ENCODE results near the gene MRPS12. TPM values are rescaled to one million over a fixed set of nuclear protein-coding genes. Genes with fewer than 3 reads are reported as not detected.
"Not testable (repeated sequence)": the region's sequence is repeated elsewhere in the genome, so short reads cannot be mapped to it uniquely, and the experiment has no call there.

The MRPS12 gene
- 60.1 and 66.6 TPM in 2 replicates for total RNA-seq (2012; rRNA removed)

- H3K4me1 ChIP-seq (ENCODE audit: control insufficient read depth, insufficient read depth, low read length): peaks cover 13% of the 10 kb centered on the region
Measured at GRCh38 chr19:38930776-38931520, at the start of gene MRPS12. Gene MRPS12 (plus strand): TSS chr19:38930944. CDS start chr19:38931295, 351 bp downstream.

GRCh38 chr19:38883286-38883685 is 47.5 kb upstream of the MRPS12 start:
- no peak overlapping the region for H3K9ac ChIP-seq (ENCODE audit: low read depth, low read length)
- no peaks in the 10 kb centered on the region for H3K4me1 ChIP-seq (ENCODE audit: control insufficient read depth, insufficient read depth, low read length)
- H3K27me3 ChIP-seq (ENCODE audit: control insufficient read depth, insufficient read depth, low read length): no peaks in the 10 kb centered on the region
- H3K4me3 ChIP-seq (ENCODE audit: low read length): no peak overlapping the region
- no peaks in the 10 kb centered on the region for H3K9me3 ChIP-seq (replicated peaks; ENCODE audit: low read length)
- peaks cover 6% of the 10 kb centered on the region for H3K36me3 ChIP-seq (ENCODE audit: insufficient read depth, low read length)
- no peak overlapping the region for H3K4me2 ChIP-seq (ENCODE audit: low read length)

More at GRCh38 chr19:38930776-38931520, at the start of gene MRPS12:
- no peaks in the 10 kb centered on the region for H3K27me3 ChIP-seq (ENCODE audit: control insufficient read depth, insufficient read depth, low read length)
- H3K9ac ChIP-seq (ENCODE audit: low read depth, low read length): peak within 1 kb of the TSS; percentile 89
- H3K9me3 ChIP-seq (replicated peaks; ENCODE audit: low read length): no peaks in the 10 kb centered on the region
- H3K36me3 ChIP-seq (ENCODE audit: insufficient read depth, low read length): peaks cover 20% of the 10 kb centered on the region
- H3K4me3 ChIP-seq (ENCODE audit: low read length): peak within 1 kb of the TSS; percentile 87
- H3K4me2 ChIP-seq (ENCODE audit: low read length): peak within 1 kb of the TSS; percentile 88

GRCh38 chr19:38884691-38885090 is 46.1 kb upstream of the MRPS12 start:
- not testable (repeated sequence) for H3K9ac ChIP-seq (ENCODE audit: low read depth, low read length); H3K4me1 ChIP-seq (ENCODE audit: control insufficient read depth, insufficient read depth, low read length); H3K4me3 ChIP-seq (ENCODE audit: low read length); H3K27me3 ChIP-seq (ENCODE audit: control insufficient read depth, insufficient read depth, low read length); H3K4me2 ChIP-seq (ENCODE audit: low read length); H3K9me3 ChIP-seq (replicated peaks; ENCODE audit: low read length)
- peaks cover 19% of the 10 kb centered on the region for H3K36me3 ChIP-seq (ENCODE audit: insufficient read depth, low read length)

DNA sequence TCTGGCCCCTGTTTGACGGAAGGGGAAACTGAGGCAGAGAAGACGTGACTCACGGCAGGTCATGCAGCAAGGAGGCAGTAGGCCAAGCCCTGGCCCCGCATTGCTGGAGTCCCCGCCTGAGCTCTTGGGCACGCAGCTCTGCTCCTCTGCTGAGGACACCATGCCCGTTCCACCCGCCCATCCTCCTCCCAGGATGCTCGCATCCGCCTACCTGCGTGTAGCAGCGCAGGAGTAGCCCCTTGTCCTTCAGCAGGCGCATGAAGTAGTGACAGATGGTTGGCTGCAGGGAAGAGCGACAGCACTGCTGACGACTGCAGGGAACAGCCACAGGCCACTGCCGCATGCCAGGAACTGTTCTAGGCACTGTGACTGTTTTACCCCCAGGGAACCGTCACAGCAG is 41.9 kb upstream of the MRPS12 start:
- H3K4me1 ChIP-seq (ENCODE audit: control insufficient read depth, insufficient read depth, low read length): peaks cover 9% of the 10 kb centered on the region
- no peak overlapping the region for H3K4me3 ChIP-seq (ENCODE audit: low read length)
- no peak overlapping the region for H3K9ac ChIP-seq (ENCODE audit: low read depth, low read length)
- H3K9me3 ChIP-seq (replicated peaks; ENCODE audit: low read length): no peaks in the 10 kb centered on the region
- no peaks in the 10 kb centered on the region for H3K27me3 ChIP-seq (ENCODE audit: control insufficient read depth, insufficient read depth, low read length)
- peaks cover 25% of the 10 kb centered on the region for H3K36me3 ChIP-seq (ENCODE audit: insufficient read depth, low read length)
- H3K4me2 ChIP-seq (ENCODE audit: low read length): no peak overlapping the region

GRCh38 chr19:38889803-38890202 is 40.9 kb upstream of the MRPS12 start:
- H3K9ac ChIP-seq (ENCODE audit: low read depth, low read length): no peak overlapping the region
- peaks cover 25% of the 10 kb centered on the region for H3K36me3 ChIP-seq (ENCODE audit: insufficient read depth, low read length)
- no peak overlapping the region for H3K4me2 ChIP-seq (ENCODE audit: low read length)
- H3K4me3 ChIP-seq (ENCODE audit: low read length): no peak overlapping the region
- H3K27me3 ChIP-seq (ENCODE audit: control insufficient read depth, insufficient read depth, low read length): no peaks in the 10 kb centered on the region
- peaks cover 9% of the 10 kb centered on the region for H3K4me1 ChIP-seq (ENCODE audit: control insufficient read depth, insufficient read depth, low read length)
- no peaks in the 10 kb centered on the region for H3K9me3 ChIP-seq (replicated peaks; ENCODE audit: low read length)

DNA sequence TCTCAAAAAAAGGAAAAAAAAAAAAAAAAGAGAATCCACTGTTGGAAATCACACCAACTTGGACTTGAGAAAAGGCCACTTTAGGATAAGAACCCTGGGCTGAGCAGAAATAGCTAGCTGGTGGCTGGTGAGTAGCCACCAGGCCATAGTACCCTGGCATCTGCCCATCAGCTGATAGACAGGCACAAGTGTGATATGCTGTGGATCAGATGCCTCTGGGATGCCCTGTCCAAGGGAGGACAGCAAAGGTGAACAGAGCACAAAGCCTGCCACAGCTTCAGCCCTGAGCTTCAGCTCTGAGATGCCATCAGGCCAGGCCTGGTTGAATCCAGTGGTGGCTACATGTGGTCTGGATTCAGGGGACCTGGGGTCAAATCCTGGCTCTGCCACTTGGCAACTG is 40.1 kb upstream of the MRPS12 start:
- H3K9ac ChIP-seq (ENCODE audit: low read depth, low read length): no peak overlapping the region
- H3K36me3 ChIP-seq (ENCODE audit: insufficient read depth, low read length): peaks cover 25% of the 10 kb centered on the region
- H3K9me3 ChIP-seq (replicated peaks; ENCODE audit: low read length): no peaks in the 10 kb centered on the region
- H3K4me1 ChIP-seq (ENCODE audit: control insufficient read depth, insufficient read depth, low read length): peaks cover 9% of the 10 kb centered on the region
- no peak overlapping the region for H3K4me3 ChIP-seq (ENCODE audit: low read length)
- H3K4me2 ChIP-seq (ENCODE audit: low read length): no peak overlapping the region
- no peaks in the 10 kb centered on the region for H3K27me3 ChIP-seq (ENCODE audit: control insufficient read depth, insufficient read depth, low read length)

DNA sequence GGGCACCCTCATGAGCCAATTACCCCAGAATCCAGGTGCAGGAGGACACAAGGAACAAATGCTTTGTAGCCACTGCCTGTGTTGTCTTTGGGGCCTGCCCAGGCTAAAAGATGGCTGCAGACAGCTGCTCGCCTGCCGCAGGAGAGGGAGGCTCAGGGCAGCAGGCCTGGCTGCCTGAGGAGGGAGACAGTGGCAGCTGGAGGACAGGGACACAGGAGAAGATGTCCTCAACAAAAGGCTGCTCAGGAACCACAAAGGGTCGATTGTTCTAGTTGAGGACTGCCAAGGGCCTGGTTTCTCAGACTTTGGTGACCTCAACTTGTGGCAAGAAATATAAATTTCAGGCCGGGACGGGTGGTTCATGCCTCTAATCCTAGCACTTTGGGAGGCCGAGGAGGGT is 39.0 kb upstream of the MRPS12 start:
- Histone ChIP-seq H3K4me3 (ENCODE audit: low read length) (no peak overlapping the region), H3K9me3 (replicated peaks; ENCODE audit: low read length) (no peaks in the 10 kb centered on the region), H3K4me2 (ENCODE audit: low read length) (no peak overlapping the region), H3K27me3 (ENCODE audit: control insufficient read depth, insufficient read depth, low read length) (no peaks in the 10 kb centered on the region), H3K4me1 (ENCODE audit: control insufficient read depth, insufficient read depth, low read length) (peaks cover 9% of the 10 kb centered on the region), H3K9ac (ENCODE audit: low read depth, low read length) (no peak overlapping the region), H3K36me3 (ENCODE audit: insufficient read depth, low read length) (peaks cover 25% of the 10 kb centered on the region)

- peaks cover 10% of the 10 kb centered on the region for H3K4me1 ChIP-seq (ENCODE audit: control insufficient read depth, insufficient read depth, low read length)
- H3K4me3 ChIP-seq (ENCODE audit: low read length): no peak overlapping the region
- H3K9ac ChIP-seq (ENCODE audit: low read depth, low read length): peak overlapping the region; percentile 1
- no peaks in the 10 kb centered on the region for H3K27me3 ChIP-seq (ENCODE audit: control insufficient read depth, insufficient read depth, low read length)
- peaks cover 25% of the 10 kb centered on the region for H3K36me3 ChIP-seq (ENCODE audit: insufficient read depth, low read length)
- no peaks in the 10 kb centered on the region for H3K9me3 ChIP-seq (replicated peaks; ENCODE audit: low read length)
- H3K4me2 ChIP-seq (ENCODE audit: low read length): peak overlapping the region; percentile 40
Measured at GRCh38 chr19:38892841-38893240, 37.9 kb upstream of the MRPS12 start.

GRCh38 chr19:38893341-38893771 is 37.4 kb upstream of the MRPS12 start:
- Histone ChIP-seq H3K4me1 (ENCODE audit: control insufficient read depth, insufficient read depth, low read length) (peaks cover 15% of the 10 kb centered on the region), H3K4me2 (ENCODE audit: low read length) (peak overlapping the region; percentile 40), H3K9ac (ENCODE audit: low read depth, low read length) (peak overlapping the region; percentile 1), H3K9me3 (replicated peaks; ENCODE audit: low read length) (no peaks in the 10 kb centered on the region), H3K27me3 (ENCODE audit: control insufficient read depth, insufficient read depth, low read length) (no peaks in the 10 kb centered on the region), H3K36me3 (ENCODE audit: insufficient read depth, low read length) (peaks cover 20% of the 10 kb centered on the region), H3K4me3 (ENCODE audit: low read length) (no peak overlapping the region)

DNA sequence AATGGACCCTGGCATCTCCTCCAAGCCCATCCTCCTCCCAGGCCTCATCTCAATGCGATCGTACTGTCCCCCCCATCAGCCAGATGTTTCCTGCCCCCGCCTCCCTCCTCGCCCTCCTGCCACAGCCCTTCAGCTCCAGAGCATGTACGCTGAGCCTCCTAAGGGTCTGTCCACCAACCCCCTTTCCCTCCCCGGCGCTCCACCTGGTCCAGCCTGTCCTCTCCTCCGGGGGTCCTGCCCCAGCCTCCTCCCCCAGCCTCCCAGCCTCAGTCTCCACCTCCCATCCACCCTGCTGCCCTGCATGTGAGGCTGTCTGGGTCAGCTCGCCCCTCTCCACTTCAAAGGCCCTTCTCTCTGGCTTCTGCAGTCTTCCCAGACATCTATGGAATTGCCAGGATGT is 35.8 kb upstream of the MRPS12 start:
- H3K4me3 ChIP-seq (ENCODE audit: low read length): no peak overlapping the region
- no peaks in the 10 kb centered on the region for H3K27me3 ChIP-seq (ENCODE audit: control insufficient read depth, insufficient read depth, low read length)
- H3K9ac ChIP-seq (ENCODE audit: low read depth, low read length): no peak overlapping the region
- H3K9me3 ChIP-seq (replicated peaks; ENCODE audit: low read length): no peaks in the 10 kb centered on the region
- H3K4me1 ChIP-seq (ENCODE audit: control insufficient read depth, insufficient read depth, low read length): peaks cover 20% of the 10 kb centered on the region
- H3K4me2 ChIP-seq (ENCODE audit: low read length): no peak overlapping the region
- peaks cover 3% of the 10 kb centered on the region for H3K36me3 ChIP-seq (ENCODE audit: insufficient read depth, low read length)

DNA sequence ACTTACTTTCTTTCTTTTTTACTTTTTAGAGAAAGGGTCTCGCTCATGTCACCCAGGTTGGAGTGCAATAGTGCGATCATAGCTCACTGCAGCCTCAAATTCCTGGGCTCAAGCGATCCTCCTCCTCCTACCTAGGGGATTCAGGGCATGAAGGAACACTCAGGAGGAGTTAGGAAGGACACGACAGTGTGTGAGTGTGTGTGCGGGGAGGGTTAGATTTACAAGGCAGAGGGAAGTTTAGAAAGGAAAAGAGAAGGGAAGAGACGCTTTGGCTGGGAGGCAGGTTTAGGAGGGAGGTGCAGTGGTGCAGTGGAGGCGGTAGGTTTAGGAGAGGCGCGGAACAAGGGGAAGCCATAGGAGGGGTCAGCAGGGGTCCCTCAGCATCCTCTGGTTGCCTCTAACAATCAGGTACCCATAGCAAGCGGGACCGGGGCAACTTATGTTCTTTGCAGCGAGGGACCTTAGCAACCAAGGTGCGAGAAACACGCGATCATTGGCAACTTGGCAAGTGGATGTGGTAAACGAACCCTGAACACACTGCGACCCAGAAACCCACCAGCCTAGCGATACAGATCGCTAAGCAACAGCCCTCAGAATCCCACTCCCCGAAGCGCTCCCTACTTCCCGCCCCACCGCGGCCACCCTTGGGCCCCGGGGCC is 31.8 kb upstream of the MRPS12 start:
- Histone ChIP-seq H3K9me3 (replicated peaks; ENCODE audit: low read length) (no peaks in the 10 kb centered on the region), H3K4me2 (ENCODE audit: low read length) (peak overlapping the region; percentile 92), H3K4me3 (ENCODE audit: low read length) (peak overlapping the region; percentile 83), H3K27me3 (ENCODE audit: control insufficient read depth, insufficient read depth, low read length) (no peaks in the 10 kb centered on the region), H3K36me3 (ENCODE audit: insufficient read depth, low read length) (no peaks in the 10 kb centered on the region), H3K9ac (ENCODE audit: low read depth, low read length) (peak overlapping the region; percentile 84), H3K4me1 (ENCODE audit: control insufficient read depth, insufficient read depth, low read length) (peaks cover 14% of the 10 kb centered on the region)

Data from skeletal muscle satellite cell (primary cell).